ENCODE measurements around the gene PSMD6.

The PSMD6 gene

DNA sequence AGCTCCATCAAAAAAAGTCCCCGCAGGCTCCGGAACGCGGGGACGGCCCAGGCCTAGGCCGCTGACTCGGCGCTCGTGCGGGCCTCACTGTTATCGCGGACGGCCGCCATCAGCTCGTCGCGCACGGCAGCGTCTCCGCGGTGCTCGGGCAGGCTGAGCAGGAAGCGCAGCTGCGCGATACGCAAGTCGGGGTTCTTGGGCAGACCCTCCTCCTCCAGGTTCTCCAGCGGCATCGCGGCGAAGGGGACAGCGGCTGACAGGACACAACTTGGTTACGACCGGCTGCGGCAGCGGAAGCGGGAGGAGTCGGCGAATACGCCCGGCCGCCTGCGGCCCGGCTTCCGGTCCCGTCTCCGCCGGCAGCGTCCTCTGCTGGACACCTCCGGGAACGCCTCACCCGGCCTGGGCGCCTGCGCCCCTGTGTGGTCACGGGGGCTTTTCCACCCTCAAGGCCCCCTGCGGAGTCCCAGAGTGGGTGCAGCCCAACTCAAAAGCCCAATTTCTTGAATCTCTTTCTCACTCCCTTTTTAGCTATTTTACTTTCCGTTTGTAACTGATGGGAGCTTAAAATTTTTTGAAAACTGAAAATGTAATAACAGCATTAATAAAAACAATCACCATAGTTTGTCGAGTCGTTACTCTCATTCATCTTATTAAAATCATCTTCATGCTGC lies at the start of gene PSMD6:
Gene PSMD6 (minus strand): TSS at position 308 of the 674 bp plus-strand sequence. CDS start 75 bp downstream, at position 233.
- DNase-seq = peak; percentile 94

DNA sequence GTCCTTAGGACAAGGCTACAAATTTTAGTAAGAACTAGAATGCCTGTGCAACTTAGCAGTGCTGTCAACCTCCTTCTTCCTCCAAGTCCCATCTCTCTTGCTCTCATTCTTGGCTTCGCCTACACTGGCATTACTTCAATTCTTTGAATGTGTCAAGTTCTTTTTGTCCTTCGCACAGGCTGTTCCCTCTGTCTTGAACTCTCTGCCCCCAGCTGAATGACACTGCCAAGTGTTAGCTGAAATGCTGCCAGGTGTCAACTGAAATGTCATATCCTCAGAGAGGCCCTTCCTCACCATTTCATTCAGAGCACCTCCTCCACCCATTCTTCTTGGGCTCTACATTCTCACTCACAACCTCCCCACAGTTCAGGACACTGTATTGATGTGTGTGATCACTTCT lies 48.8 kb upstream of the PSMD6 start:
- no peak for DNase-seq

DNA sequence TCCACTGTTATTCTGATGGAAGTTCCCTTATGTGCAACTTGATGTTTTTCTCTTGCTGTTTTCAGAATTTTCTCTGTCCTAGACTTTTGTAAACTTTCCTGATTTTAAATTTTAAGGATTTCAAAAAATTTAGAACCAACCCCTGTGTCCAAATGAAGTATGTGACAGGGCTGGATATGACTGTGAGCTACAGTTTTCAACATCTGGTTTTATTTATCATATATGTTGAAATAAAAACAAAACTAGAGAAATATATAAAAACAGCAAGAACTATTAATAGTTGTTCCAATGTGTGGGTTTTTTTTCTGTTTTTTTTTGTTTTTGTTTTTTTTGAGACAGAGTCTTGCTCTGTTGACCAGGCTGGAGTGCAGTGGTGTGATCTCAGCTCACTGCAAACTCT lies 47.4 kb upstream of the PSMD6 start:
- no peak for DNase-seq

DNA sequence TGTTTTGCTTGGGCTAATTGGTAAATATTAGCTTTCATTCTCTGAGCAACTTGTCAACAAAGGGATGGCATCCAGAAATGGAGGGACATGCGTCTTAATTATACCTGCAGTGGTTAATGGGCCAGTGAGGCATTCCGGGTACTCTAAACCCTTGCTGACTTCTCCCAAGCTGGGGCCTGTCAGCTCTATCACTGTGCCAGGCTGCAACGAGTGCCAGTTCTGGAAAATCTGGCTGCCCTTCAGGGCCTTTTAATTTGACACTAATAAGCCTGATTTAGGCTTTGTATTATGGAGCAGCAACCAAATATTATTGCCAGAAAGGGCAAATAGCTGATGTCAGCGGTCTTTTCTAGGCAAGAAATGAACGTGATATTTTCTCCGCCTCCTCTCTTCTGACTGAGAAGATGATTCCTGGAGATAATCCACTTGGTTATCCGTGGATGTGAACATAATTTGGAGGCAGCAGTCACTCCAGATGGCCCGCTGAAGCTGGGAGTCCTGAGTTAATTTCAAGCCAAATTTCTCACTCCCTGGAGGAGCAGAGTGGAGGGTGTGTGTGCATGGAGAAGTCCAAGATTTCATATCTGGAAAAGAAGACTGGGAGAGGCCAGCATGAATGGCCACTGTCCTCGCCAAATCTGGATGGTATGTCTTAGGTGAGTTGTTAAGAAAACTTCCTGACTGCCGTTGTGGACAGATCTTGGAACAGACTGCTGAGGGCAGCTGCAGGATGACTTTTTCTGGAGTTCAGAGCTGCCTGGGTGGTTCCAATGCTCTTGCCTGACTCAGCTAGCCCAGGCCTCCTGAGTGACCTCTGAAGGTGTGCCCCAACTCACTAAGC lies 44.4 kb upstream of the PSMD6 start:
- DNase-seq = no peak

DNA sequence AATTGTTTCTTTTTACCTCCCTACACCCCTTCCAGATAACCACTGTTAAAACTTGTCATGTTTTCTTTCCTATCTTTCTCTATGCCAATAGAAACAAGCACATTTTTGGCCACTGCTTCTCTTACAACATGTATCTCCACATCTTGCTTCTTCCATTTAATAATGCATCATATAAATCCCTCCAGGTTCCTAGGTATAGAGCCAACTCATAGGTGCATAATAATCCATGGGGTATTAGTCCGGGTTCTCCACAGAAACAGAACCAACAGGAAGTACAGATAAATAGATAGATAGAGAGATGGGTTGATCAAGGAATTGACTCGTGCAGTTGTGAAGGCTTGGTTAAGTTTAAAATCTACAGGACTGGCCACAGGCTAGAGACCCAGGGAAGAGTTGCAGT lies 41.5 kb upstream of the PSMD6 start:
- no peak for DNase-seq

DNA sequence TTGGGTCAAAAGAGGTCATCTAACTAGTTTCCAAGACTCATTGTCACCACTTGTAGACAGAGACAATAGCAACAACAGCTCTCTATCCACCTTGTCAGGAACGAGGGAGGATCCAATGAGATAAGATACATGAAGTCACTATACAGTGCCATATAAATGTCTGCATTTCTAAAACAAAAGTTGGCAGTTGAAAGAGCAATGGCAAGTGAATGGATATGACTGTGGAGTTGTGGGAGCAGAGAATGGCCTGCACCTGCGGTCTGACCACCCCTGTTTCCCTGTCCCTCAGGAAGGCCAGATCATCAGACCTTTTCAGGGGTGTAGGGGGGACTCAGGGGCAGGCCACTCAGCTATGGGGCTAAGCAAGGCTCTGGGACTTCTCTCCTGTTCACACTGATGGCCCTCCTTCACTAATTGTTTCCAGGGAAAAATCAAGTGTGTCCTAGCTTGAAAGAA lies 40.7 kb upstream of the PSMD6 start:
- DNase-seq = no peak

DNA sequence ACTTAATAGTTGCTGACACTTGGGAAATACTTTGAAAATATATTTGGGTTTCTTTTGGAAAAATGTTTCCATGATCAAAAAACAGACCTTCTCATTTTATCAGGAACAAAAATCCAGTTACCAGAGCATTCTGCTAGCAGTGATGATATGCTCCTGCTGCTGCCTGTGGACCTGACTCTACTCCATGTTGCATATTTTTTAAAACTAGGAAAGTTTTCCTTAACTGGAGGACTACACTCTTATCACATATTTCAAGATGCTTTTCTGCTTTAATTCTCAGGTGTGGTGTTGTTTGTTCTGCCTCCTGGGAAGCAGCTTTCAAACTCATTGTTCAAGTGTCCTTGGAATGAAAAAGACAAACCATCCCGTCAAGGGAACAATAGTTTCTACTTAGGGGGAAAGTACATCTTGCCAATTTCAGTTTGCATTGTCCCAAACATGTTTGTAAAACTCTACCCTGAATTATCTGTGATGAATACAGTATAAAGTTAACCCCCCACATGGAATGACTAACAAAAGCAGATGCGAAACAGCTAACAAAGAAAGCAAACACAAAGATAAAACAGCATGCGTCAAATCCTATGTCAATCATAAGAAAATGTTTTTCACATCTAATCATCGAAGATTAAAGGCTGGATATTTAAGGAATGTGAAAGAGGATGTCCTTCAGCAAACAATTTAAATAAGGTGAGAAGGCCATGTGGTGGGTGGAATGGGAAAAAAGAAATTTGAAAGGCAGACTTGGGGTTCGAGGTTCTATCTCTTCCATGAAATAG lies 40.1 kb upstream of the PSMD6 start:
- no peak for DNase-seq

DNA sequence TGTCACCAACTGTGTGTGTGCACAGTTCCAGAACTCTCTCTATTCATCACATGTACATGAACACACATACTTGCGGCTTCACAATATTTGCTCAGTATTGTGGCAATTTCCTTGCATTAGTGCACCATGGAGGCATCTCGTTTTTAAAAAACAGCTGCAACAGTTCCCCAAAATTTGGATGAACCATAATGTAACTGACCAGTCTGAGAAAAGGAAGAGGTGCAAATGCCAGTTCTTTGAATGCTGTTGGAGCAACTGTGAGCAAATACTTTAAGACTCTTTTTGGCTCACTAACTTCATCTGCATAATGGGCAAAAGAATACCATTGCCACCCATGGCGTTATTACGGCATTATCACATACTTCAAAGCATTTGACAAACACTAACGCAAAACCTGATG lies 38.3 kb upstream of the PSMD6 start:
- DNase-seq = no peak

DNA sequence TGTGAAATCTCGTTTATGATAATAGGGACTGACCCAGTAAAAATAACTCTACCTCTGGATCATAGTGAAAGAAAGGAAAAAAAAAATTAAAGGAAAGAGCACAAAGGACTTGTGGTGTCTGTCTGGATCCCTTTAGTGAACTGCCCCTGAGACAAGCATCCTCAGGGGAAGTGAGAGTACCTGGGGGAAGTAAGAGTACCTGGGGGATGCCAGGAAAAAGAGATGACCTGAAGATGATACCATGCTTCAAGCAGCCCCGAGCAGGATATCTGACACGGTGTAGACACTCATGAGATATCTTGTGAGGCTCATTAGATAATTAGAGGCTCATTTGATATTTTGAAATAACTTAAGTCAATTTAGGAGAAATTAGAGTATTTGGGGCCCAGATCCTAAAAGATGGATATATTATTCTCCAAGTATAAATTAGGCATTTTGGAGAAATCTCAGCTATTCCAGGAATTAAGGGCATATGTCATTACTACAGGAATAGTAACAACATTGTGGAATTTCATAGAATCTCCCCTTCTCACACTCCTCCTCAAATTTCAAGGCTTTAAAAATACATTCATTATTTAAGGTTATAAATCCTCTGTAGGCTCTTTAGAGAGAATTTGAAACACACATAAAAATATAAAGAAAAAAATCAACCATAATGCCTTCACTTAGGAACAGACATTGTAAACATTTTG lies 36.3 kb upstream of the PSMD6 start:
- DNase-seq = no peak

DNA sequence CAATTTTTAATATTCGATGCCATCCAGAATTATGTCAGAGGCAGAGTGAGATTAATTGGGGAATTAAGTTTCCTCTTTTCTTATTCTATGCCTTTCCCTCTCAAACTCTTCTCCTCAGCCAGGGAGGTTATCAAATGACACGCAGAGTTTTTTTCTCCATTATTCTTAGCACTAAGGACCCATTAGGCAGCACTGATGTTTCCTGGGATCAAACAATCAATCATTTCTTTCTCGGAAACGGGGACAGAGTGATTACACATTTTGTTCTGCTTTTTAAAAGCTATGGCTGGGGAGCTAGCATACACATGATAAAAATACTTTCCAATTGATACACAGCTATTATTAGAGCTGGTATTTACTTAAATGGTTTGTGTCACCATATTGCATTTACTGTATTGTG lies 35.3 kb upstream of the PSMD6 start:
- DNase-seq = no peak

DNA sequence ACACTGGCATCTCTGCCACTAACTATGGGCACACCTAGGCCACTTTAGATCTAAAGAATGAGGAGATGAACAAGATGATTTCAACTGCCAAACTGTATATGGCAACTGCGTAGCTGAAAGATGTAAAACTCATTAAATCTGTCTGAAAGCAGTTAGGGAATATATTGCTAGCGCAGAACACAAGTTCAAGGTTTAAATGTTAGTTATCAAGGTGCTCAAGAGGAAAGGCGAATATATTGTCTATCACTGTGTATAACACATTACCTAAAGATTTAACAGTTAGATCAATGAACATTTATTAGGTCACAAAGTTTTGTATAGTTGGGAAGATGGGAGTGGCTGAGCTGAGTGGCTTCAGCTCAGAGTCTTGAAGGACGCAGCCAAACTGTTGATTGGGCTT lies 33.9 kb upstream of the PSMD6 start:
- no peak for DNase-seq

DNA sequence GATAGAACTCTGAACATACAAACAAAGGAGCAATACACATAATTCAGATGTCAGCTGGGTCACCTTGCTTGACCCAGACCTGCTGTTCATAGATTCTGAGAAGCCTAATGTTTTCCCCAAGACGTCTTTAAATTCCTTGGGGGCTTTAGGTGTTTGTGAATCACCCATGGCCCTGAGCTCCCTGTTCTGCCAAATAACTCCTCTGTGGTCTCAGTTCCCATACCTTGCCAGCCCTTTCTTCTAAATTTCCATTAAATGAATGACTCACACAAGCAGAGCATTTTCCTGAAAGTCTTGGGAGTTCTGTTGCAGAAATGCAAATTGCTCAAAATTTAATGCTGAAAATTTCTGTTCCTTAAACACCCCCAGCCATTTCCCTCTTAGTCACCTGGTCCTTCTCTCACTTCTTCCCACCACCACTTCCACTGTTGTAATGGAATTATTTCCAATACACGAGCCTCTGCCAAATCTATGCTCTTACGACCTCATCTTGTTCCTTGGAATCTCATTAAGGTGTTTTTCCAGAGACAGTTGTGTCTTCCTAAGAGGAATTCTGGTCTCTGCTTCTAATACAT lies 33.4 kb upstream of the PSMD6 start:
- no peak for DNase-seq

DNA sequence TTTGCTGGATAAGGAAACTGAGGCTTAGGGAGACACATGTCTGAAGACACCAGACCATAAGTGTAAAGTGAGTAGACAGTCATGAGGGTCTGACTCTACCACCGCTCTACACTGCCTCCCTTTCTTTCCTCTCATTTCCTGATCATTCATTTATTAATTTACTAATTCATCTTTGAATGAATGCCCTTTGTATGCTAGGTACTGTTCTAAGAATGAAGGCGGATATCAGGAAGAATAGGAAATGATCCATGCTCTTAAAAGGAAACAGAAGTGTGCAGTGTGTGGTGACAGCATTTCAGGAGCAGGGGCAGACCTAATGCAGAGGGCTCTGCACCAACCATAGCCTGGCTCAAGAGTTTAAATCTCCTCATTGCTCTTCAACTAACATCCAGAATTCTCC lies 31.8 kb upstream of the PSMD6 start:
- DNase-seq = no peak

DNA sequence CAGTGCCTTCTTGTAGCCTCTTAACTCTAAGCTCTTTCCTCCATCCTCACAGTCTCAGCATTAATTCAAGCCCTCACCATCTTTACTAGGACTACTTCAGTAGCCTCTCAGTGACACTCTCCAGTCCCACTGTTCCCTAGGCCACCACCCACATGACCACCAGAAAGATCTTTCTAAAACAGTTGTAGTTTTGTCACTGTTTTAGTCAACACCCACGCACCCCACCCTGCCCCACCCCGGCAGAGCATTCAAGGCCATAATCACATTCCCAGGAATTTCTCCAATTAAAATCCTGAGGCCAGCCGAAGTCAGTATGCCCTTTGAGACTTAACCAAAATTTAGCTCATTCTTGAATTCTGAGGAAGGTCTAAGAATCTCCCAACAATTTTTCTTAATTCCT lies 31.2 kb upstream of the PSMD6 start:
- DNase-seq = no peak

DNA sequence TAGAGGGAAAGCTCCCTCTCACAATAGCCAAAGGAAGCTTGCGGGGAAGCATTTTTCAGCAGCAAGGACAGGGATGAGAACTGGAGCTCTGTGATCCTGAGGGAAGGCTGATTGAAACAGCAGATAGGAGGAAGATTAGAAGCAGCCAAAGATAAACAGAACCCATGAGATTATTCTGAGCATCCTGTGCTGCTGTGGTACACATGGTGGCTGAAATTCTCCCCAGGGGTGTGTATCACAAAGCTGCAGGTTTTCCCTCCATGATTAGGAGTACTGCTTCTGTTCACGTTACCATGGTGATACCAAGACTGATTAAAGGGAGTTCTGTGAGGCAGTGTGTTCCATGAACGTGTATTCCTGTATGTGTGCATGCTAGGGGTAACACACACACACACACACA lies 30.3 kb upstream of the PSMD6 start:
- no peak for DNase-seq

DNA sequence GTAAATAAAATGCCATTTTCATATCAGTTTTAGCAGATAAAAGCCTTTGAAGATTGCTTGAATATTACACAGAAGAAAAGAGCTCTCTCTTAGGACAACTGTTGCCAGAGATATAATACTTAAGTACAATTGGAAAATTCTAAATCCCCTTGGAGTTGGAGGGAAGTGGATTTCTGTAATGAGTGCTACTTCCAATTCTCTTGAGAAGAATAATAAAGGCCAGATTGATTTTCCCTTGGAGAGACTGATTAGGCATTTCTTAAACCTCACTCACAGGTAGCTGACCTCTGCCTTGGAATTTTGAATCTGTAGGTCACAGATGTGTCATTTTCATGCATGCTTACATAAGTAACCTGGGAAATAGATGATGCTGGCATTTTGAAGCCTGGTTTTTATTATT lies 29.8 kb upstream of the PSMD6 start:
- no peak for DNase-seq

DNA sequence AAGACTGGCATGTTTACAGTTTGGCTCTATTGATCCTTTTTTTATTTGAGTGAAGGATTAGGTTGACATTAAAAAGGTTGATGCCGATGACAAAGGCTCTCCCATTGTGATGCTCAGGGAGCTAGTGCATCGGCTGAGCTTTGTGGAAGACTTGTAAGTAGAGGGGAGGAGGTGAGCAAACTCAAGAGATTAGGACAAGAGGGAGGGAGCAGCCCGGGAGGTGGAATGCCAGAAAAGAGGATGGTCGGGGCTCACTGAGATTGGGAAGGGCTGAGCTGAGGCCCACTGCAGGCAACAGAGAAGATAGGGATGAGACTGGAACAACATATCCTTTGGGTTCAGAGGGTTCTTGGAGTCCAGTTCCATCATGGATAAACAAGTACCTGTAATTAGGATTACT lies 26.5 kb upstream of the PSMD6 start:
- DNase-seq = no peak

DNA sequence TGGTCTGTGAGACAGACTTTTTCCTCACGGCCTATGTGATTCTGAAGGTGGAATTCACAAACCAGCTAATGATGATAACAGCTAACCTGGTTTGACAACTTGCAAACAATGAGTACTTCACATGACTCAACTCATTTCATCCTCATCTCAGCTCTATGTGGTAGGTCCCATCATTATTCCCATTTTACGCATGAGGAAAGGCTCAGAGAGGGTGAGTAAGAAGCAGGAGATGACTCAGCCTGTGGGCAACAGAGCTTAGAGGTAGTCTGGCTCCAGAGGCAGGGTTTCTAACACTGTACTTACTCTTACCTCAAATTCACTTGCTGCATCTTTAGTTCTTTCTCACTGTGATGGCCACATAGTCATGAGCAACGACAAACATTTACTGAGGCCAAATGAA lies 25.8 kb upstream of the PSMD6 start:
- peak; percentile 27 for DNase-seq

DNA sequence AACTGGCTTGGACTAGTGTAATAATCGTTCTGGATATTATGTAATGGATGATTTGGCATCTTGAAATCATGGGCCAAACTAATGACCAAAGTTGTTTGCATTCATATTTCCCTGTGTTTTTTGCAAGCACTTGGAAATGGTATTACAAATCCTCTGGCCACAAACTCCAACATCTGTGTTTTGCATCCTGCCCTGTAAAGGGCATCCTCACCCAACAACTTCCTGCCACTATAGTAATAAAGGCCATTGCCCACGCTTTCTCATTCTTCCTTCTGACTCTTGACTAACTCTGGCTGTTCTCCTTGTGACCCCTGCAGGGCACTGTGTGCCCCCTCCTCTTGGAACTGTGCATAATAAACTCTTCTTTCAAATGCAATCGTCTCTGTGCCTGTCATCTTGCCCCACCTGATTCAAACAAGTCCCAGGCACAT lies 25.4 kb upstream of the PSMD6 start:
- DNase-seq = peak; percentile 2

DNA sequence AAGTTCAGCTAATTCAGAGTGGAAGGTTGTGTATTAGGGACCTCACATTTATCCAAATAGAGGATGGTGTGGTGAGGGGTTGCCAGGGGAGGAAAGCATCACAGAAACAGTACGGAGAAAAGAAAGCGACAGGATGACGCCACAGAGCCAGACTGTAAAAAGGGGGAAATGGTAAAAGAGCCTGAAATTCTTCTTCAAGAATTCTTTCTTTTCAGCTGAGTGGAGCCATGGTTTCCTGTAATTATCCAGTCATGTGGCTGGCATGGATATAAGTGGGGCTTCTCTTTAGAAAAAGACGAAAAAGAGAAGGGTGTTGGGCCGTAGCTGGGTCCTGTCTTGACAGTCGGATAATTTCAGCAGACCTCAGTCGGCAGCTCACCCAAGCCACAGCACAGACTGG lies 24.5 kb upstream of the PSMD6 start:
- DNase-seq = no peak

DNA sequence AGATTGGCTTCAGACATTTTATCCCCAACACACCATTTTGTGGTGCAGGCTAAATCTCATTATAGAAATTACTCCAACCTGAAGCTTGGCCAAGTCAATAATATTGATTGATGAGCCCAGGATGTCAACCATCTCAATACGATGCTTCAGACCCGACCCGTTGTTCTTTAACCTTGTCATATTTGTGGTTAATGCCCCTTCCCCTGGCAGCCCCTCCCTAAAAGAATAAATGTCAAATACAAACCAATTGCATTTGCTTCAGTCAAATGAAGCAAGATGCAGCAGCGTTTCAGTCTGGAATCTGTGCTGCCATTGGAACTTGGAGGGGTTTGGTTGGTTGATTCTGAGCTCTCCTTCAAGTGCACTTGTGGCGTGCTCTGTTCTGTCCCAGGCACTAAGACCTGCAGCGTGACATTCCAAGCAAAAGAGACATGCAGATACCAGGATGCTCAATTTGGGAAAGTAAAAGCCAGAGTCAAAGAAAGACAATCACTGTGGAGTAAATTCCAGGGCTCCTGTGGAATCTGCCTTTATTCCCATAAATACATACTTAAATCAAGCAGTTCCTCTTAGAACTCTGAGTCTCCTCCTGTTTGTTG lies 23.8 kb upstream of the PSMD6 start:
- no peak for DNase-seq

DNA sequence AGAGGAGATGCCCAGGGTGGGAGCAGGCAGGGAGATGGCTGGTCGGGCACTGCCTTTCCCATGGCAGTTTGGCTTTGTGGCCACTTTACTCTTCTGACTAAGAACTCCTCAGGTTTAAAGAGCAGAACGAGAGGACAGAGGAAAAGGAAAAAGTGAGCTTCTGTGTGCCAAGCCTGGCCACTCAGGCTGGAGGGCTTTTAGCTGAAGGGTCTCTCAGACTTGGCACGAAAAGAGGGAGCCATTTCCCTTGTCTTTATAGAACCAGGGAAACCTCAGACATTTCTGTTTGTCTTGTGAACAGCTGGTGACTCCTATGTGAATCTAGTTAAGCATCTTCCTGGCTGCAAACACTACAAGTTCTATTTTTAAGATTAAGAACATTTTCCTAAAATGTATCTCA lies 23.3 kb upstream of the PSMD6 start:
- DNase-seq = no peak

All from activated CD4-positive, alpha-beta T cell treated with anti-CD3 and anti-CD28 coated beads, Interleukin-2, Interleukin-6, amounts not matched to agents 100 ng/mL and 50 ng/mL, durations not matched to agents 16 hours and 8 hours (primary cell).